OCI-LY3 (cell line): ENCODE measurements around the gene HSPA1L.

Source experiments
- CTCF ChIP-seq: fragments of 200-600, 300-600 bp; sonication (generic); IDR thresholded peaks from 2 replicates; pipeline ENCODE4 v1.5.1; 2014; ENCODE audit warnings: antibody characterized with exemption, low read length, low read depth
- EZH2phosphoT487 ChIP-seq: fragments of 200-600 bp; shearing (Covaris generic); IDR thresholded peaks from 2 replicates; pipeline ENCODE4 v1.6.1; 2018; ENCODE audit warnings: antibody characterized with exemption, mixed run types, low read depth

- TF ChIP-seq CTCF (no peak), EZH2phosphoT487 (no peak)
These were observed at the start of gene HSPA1L, which contains the start of gene HSPA1A for GRCh38 chr6:31815025-31815838.
